Effector memory CD4-positive, alpha-beta T cell (primary cell): ENCODE measurements around the gene NPEPL1.

ENCODE experiments used
- DNase-seq, 3 donors: peaks; one replicate each; pipeline ENCODE4 v3.0.0-alpha.2; 2020
- H3K27ac ChIP-seq: 2 replicates; pipeline ENCODE4 v1.7.0; 2013; ENCODE audit warnings: mild to moderate bottlenecking, low read length, moderate library complexity; ENCODE audit not compliant: insufficient read depth, poor library complexity, severe bottlenecking
- H3K27me3 ChIP-seq: replicated peaks from 2 replicates; pipeline ENCODE4 v1.7.0; 2013; ENCODE audit warnings: mild to moderate bottlenecking, low read length; ENCODE audit not compliant: insufficient read depth, control insufficient read depth, poor library complexity, severe bottlenecking
- H3K36me3 ChIP-seq: 2 replicates; pipeline ENCODE4 v1.7.0; 2013; ENCODE audit warnings: mild to moderate bottlenecking, low read length, moderate library complexity; ENCODE audit not compliant: control insufficient read depth, insufficient read depth
- H3K4me1 ChIP-seq: 2 replicates; pipeline ENCODE4 v1.7.0; 2013; ENCODE audit warnings: low read length, mild to moderate bottlenecking; ENCODE audit not compliant: control insufficient read depth, insufficient read depth, poor library complexity, severe bottlenecking
- H3K4me3 ChIP-seq: 2 replicates; pipeline ENCODE4 v1.7.0; 2013; ENCODE audit warnings: low read length, low read depth, mild to moderate bottlenecking; ENCODE audit not compliant: insufficient read depth, poor library complexity, severe bottlenecking
- H3K9me3 ChIP-seq: 2 replicates; pipeline ENCODE4 v1.7.0; 2013; ENCODE audit warnings: mild to moderate bottlenecking, low read length, moderate library complexity; ENCODE audit not compliant: control insufficient read depth

Gene NPEPL1

DNA sequence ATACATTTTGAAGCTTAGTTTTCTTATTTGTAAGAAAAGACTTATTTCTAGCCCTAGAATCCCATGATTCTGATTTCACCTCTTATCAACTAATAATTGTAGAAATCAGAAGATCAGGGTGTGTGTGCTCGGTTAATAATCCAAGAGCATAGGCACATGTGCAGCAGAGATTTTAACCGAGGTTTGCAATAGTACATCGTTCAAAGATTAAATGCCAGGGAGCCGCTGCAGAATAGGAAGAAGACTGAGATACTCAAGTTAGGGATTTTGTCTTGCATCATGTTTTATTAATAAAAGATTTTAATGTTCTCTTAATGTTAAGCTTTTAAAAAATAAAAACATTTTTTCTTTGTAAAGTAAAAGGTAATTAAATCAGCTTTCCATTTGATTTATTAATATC lies 34.6 kb upstream of the NPEPL1 start:
- Histone ChIP-seq H3K4me3 (no peak overlapping the region), H3K36me3 (peaks cover 3% of the 10 kb centered on the region), H3K27ac (no peak overlapping the region), H3K4me1 (peaks cover 46% of the 10 kb centered on the region), H3K27me3 (no peaks in the 10 kb centered on the region), H3K9me3 (no peaks in the 10 kb centered on the region)
- no peak for DNase-seq

DNA sequence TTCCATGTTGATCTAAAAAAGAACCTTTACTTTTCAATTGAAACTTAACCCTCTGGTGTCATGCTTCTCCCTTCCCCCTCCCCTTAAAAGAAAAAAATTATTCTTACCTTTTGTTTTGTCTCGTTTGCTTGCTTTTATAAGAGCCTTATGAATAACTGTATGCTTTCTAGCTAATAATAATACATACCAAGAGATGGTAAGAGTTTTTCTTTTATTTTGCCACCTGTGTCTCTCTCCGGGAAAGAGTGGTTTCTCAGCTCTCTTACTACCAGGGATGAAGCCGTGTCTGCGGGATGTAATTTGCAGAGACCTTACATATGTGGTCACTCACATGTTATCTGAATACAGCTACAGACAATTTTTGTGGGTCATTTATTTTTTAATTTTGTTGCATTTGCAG lies 33.8 kb upstream of the NPEPL1 start:
- peaks cover 39% of the 10 kb centered on the region for H3K4me1 ChIP-seq
- no peaks in the 10 kb centered on the region for H3K9me3 ChIP-seq
- H3K27ac ChIP-seq, result no peak overlapping the region
- no peak for DNase-seq
- H3K4me3 ChIP-seq, result no peak overlapping the region
- H3K36me3 ChIP-seq, result peaks cover 3% of the 10 kb centered on the region
- no peaks in the 10 kb centered on the region for H3K27me3 ChIP-seq

DNA sequence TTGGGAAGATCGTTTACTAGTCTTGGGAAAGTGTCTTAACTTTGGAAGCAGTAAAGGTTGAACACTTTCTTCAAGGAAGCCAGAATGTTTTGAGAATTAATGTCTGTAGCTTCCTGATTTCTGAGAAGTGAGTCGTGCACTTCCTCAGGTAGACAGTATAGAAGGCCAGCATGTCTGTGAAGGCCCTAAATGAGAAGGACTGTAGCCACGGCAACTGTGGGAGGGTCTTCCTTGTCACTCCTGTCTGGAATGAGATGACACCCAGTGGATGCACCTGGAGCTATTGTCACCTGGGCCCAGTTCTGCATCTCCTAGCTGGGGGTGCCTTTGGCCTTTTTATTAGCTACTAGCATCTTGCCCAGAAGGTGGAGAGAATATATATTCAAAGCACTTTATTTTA lies 32.8 kb upstream of the NPEPL1 start:
- Histone ChIP-seq H3K4me1 (peaks cover 37% of the 10 kb centered on the region), H3K27me3 (no peaks in the 10 kb centered on the region), H3K4me3 (peak overlapping the region; percentile 26), H3K27ac (peak overlapping the region; percentile 85), H3K36me3 (peaks cover 3% of the 10 kb centered on the region), H3K9me3 (no peaks in the 10 kb centered on the region)
- no peak for DNase-seq

DNA sequence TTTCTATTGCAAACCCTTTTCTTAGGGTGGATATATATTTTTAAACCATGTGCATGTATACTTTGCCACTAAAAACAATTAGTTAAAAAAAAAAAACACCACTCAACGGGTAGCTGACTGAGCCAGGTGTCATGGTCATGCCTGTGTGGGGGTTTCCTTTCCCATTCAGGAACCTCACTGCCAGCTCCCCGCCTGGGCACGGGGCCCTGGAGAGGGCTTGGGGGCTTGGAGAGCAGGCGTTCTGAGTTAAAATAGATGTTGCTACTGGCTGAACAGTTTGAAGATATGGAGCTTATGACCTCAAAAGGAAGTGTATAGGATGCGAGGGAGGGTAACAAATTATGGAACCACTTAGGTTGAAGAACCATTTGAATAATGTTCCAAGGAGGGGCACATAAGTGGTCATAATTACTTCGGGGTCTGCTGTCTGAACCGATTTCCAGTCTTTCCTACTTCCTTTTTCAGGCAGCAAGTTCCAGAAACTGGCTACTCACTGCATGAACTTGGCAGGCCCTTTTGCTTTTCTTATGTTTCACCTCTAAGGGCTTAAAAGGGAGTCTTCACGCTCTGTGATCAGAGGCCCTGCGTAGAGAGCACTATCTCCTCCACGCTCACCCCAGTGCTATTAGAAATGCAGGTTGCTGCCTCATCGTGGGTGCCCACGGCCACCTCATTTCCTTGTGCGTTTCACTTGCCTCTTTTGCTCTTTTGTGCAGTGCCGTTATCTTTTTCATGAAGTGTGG lies 31.6 kb upstream of the NPEPL1 start:
- peak in 2 of 3 donors; percentile 23 to 60 for DNase-seq
- Histone ChIP-seq H3K27me3 (no peaks in the 10 kb centered on the region), H3K9me3 (no peaks in the 10 kb centered on the region), H3K4me3 (peak overlapping the region; percentile 30), H3K27ac (peak overlapping the region; percentile 85), H3K4me1 (peaks cover 37% of the 10 kb centered on the region), H3K36me3 (peaks cover 3% of the 10 kb centered on the region)

- Histone ChIP-seq H3K9me3 (no peaks in the 10 kb centered on the region), H3K36me3 (peaks cover 4% of the 10 kb centered on the region), H3K27me3 (no peaks in the 10 kb centered on the region), H3K27ac (peak overlapping the region; percentile 85), H3K4me1 (peaks cover 32% of the 10 kb centered on the region), H3K4me3 (peak overlapping the region; percentile 30)
- peak in 1 of 3 donors; percentile 11 for DNase-seq
Observed at GRCh38 chr20:58661598-58662473, 30.8 kb upstream of the NPEPL1 start.

DNA sequence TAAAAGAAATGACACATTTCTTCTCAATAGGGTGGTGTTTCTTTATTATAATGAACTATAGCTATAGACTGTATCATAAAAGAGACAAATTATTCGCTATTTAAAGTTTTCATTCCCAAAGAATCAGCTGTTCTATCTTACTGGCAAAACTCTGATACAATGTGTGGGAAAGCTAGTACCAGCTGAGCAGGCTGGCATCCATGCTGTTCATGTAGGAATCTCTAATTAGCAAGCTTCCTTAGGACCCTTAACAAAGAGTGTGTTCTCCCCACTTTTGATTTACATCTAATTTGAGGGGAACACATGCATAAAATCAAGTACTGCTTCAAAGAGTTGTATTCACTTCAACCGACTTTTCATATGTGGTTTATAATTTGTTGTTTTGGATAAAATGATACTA lies 28.3 kb upstream of the NPEPL1 start:
- Histone ChIP-seq H3K9me3 (no peaks in the 10 kb centered on the region), H3K4me3 (no peak overlapping the region), H3K36me3 (peaks cover 21% of the 10 kb centered on the region), H3K27me3 (no peaks in the 10 kb centered on the region), H3K27ac (no peak overlapping the region), H3K4me1 (peaks cover 28% of the 10 kb centered on the region)
- no peak for DNase-seq

GRCh38 chr20:58664883-58665282 lies 27.7 kb upstream of the NPEPL1 start:
- H3K4me1 ChIP-seq, result peaks cover 25% of the 10 kb centered on the region
- H3K4me3 ChIP-seq, result no peak overlapping the region
- peaks cover 27% of the 10 kb centered on the region for H3K36me3 ChIP-seq
- H3K9me3 ChIP-seq, result no peaks in the 10 kb centered on the region
- no peak for DNase-seq
- no peaks in the 10 kb centered on the region for H3K27me3 ChIP-seq
- no peak overlapping the region for H3K27ac ChIP-seq

DNA sequence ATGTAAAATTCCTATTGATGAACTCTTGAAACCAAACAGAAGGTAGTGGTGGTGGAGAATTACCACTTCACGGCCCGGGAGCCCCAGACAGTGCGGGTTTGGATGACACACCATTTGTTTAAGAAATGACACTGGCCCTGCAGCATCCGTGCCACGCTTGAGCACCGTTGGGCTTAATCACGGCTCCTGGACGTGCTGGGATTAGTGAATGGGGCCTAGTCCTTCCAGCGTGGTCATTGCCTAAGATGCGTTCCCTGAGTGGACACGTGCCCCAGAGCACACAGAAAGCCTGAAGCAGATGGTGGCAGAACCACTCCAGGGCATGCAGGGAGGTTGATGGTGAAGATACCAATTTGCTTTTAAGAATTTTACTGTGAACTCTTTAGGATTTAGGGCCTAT lies 27.0 kb upstream of the NPEPL1 start:
- Histone ChIP-seq H3K4me1 (peaks cover 18% of the 10 kb centered on the region), H3K4me3 (no peak overlapping the region), H3K27ac (no peak overlapping the region), H3K9me3 (no peaks in the 10 kb centered on the region), H3K27me3 (no peaks in the 10 kb centered on the region), H3K36me3 (peaks cover 34% of the 10 kb centered on the region)
- DNase-seq, result no peak

DNA sequence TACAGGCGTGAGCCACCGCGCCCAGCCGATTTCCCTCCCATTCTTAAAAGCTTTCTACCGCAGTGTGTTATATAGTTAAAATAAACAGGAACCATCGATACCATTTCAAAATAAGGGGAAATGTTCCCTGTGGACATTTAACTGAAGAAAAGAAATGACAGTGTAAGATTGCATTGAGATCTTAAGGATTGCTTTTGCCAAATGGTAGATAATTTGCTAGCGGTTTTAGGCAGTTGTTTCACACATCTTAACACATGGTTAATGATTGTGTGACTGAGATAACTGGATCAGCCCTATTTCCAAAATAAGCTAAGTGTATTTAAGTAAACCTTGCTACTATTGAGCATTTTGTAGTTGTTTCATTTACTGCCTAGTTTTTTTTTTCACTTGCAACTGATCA lies 25.9 kb upstream of the NPEPL1 start:
- H3K9me3 ChIP-seq, result no peaks in the 10 kb centered on the region
- no peak overlapping the region for H3K4me3 ChIP-seq
- no peak overlapping the region for H3K27ac ChIP-seq
- DNase-seq, result no peak
- H3K36me3 ChIP-seq, result peaks cover 41% of the 10 kb centered on the region
- H3K4me1 ChIP-seq, result peaks cover 8% of the 10 kb centered on the region
- H3K27me3 ChIP-seq, result no peaks in the 10 kb centered on the region

DNA sequence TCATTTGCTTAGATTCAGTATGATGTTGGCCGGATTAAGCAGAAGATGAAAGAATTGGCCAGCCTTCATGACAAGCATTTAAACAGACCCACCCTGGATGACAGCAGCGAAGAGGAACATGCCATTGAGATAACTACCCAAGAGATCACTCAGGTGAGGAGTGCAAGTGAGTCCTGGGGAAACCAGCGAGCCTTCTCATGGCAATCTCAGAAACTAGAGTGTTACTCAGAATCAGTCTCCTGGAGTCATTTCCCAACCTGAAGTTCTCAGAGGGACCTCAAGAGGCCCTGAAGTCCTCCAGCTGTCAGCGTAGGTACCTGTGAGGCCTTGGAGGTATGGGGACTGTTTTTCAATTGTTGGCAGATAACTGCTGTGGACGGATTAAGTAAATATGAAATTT lies 24.6 kb upstream of the NPEPL1 start:
- no peak overlapping the region for H3K4me3 ChIP-seq
- no peaks in the 10 kb centered on the region for H3K4me1 ChIP-seq
- no peaks in the 10 kb centered on the region for H3K9me3 ChIP-seq
- H3K27ac ChIP-seq, result no peak overlapping the region
- H3K36me3 ChIP-seq, result peaks cover 46% of the 10 kb centered on the region
- DNase-seq, result no peak
- no peaks in the 10 kb centered on the region for H3K27me3 ChIP-seq
